WTC11 (cell line): ENCODE measurements around the gene ITPK1. TPM values are rescaled to one million over a fixed set of nuclear protein-coding genes. Genes with fewer than 3 reads are reported as not detected.

Experiments
- ATAC-seq: fragments of 200-7000 bp; cut with Tn5 transposase; 2 replicates; pipeline ENCODE4 v1.10.0; 2021; ENCODE audit warnings: mild to moderate bottlenecking, moderate library complexity
- CTCF ChIA-PET: fragments of 300-600 bp; sonication (Branson Sonifier 250); formaldehyde crosslinking; loops from one replicate; lab custom pipeline; 2021; ENCODE audit warnings: antibody characterized with exemption; lab: Charles Lee
- POLR2A ChIA-PET: fragments of 350-600 bp; sonication (Branson Sonifier 250); formaldehyde crosslinking; loops from one replicate; lab custom pipeline; 2021; ENCODE audit warnings: antibody characterized with exemption; lab: Charles Lee
- DNase-seq: peaks from one replicate; pipeline ENCODE4 v3.0.0; 2021; ENCODE audit warnings: low spot score
- H3K27ac Mint-ChIP-seq: 2 replicates; pipeline ENCODE4 v1.8.0; 2021; ENCODE audit warnings: mixed read lengths
- H3K27me3 Mint-ChIP-seq: 2 replicates; pipeline ENCODE4 v1.8.0; 2021; ENCODE audit warnings: low read depth, mild to moderate bottlenecking, moderate library complexity, mixed read lengths
- H3K36me3 Mint-ChIP-seq: 2 replicates; pipeline ENCODE4 v1.8.0; 2021; ENCODE audit warnings: mixed read lengths
- H3K4me1 Mint-ChIP-seq: 2 replicates; pipeline ENCODE4 v1.8.0; 2022; ENCODE audit warnings: mixed read lengths
- H3K4me3 Mint-ChIP-seq: 2 replicates; pipeline ENCODE4 v1.8.0; 2021; ENCODE audit warnings: mild to moderate bottlenecking, moderate library complexity, mixed read lengths
- H3K9me3 Mint-ChIP-seq: 2 replicates; pipeline ENCODE4 v1.8.0; 2021; ENCODE audit warnings: mixed read lengths
- CREB1 ChIP-seq: sonication (generic); formaldehyde crosslinking; IDR thresholded peaks from 2 replicates; pipeline ENCODE4 v1.8.0; 2023; ENCODE audit warnings: mild to moderate bottlenecking, missing genetic modification reagents
- CREM ChIP-seq: sonication (generic); formaldehyde crosslinking; IDR thresholded peaks from 2 replicates; pipeline ENCODE4 v1.8.1; 2022; ENCODE audit warnings: mild to moderate bottlenecking, missing genetic modification reagents, moderate library complexity
- E2F1 ChIP-seq: sonication (generic); formaldehyde crosslinking; IDR thresholded peaks from 2 replicates; pipeline ENCODE4 v1.8.0; 2022; ENCODE audit warnings: mild to moderate bottlenecking, missing genetic modification reagents
- EMX1 ChIP-seq: fragments of 250-450 bp; sonication (Bioruptor Pico); IDR thresholded peaks from 2 replicates; pipeline ENCODE4 v1.8.0; 2021; ENCODE audit warnings: mild to moderate bottlenecking
- FOXP1 ChIP-seq: sonication (generic); formaldehyde crosslinking; IDR thresholded peaks from 2 replicates; pipeline ENCODE4 v1.8.0; 2022; ENCODE audit warnings: missing genetic modification reagents, mild to moderate bottlenecking, moderate library complexity, borderline replicate concordance
- GRHL2 ChIP-seq: fragments of 250-450 bp; sonication (Bioruptor Pico); IDR thresholded peaks from 2 replicates; pipeline ENCODE4 v1.8.0; 2022; ENCODE audit warnings: mild to moderate bottlenecking, moderate library complexity; ENCODE audit not compliant: insufficient replicate concordance, severe bottlenecking
- IRF1 ChIP-seq: sonication (generic); formaldehyde crosslinking; IDR thresholded peaks from 2 replicates; pipeline ENCODE4 v1.8.0; 2023; ENCODE audit warnings: missing genetic modification reagents
- KAT7 ChIP-seq: sonication (generic); formaldehyde crosslinking; IDR thresholded peaks from 2 replicates; pipeline ENCODE4 v1.8.1; 2023; ENCODE audit warnings: missing genetic modification reagents, mild to moderate bottlenecking, borderline replicate concordance
- MLX ChIP-seq: sonication (generic); formaldehyde crosslinking; IDR thresholded peaks from 2 replicates; pipeline ENCODE4 v1.8.1; 2023; ENCODE audit warnings: mild to moderate bottlenecking, missing genetic modification reagents, moderate library complexity
- NFATC4 ChIP-seq: fragments of 250-450 bp; sonication (Bioruptor Pico); IDR thresholded peaks from 2 replicates; pipeline ENCODE4 v1.9.0; 2021; ENCODE audit warnings: mild to moderate bottlenecking
- NFYB ChIP-seq: sonication (generic); formaldehyde crosslinking; conservative IDR thresholded peaks from 2 replicates; pipeline ENCODE4 v1.8.0; 2022; ENCODE audit warnings: low read depth, missing genetic modification reagents
- NR3C1 ChIP-seq: sonication (generic); formaldehyde crosslinking; conservative IDR thresholded peaks from 2 replicates; pipeline ENCODE4 v1.8.1; 2023; ENCODE audit warnings: low read depth, mild to moderate bottlenecking, missing genetic modification reagents
- RELA ChIP-seq: sonication (generic); formaldehyde crosslinking; IDR thresholded peaks from 2 replicates; pipeline ENCODE4 v1.8.1; 2022; ENCODE audit warnings: missing genetic modification reagents, mild to moderate bottlenecking, borderline replicate concordance
- RORB ChIP-seq: fragments of 250-450 bp; sonication (Bioruptor Pico); IDR thresholded peaks from 2 replicates; pipeline ENCODE4 v1.9.0; 2021; ENCODE audit warnings: mild to moderate bottlenecking
- SOX15 ChIP-seq: fragments of 250-450 bp; sonication (Bioruptor Pico); IDR thresholded peaks from 2 replicates; pipeline ENCODE4 v1.9.0; 2021; ENCODE audit warnings: mild to moderate bottlenecking
- TP53 ChIP-seq: sonication (generic); formaldehyde crosslinking; IDR thresholded peaks from 2 replicates; pipeline ENCODE4 v1.8.1; 2023; ENCODE audit warnings: mild to moderate bottlenecking, missing genetic modification reagents
- USF2 ChIP-seq: sonication (generic); formaldehyde crosslinking; IDR thresholded peaks from 2 replicates; pipeline ENCODE4 v1.8.1; 2023; ENCODE audit warnings: mild to moderate bottlenecking, missing genetic modification reagents, moderate library complexity
- ZBTB21 ChIP-seq: sonication (generic); formaldehyde crosslinking; IDR thresholded peaks from 2 replicates; pipeline ENCODE4 v1.8.1; 2023; ENCODE audit warnings: mild to moderate bottlenecking, missing genetic modification reagents, borderline replicate concordance
- ZBTB43 ChIP-seq: sonication (generic); formaldehyde crosslinking; IDR thresholded peaks from 2 replicates; pipeline ENCODE4 v1.8.1; 2023; ENCODE audit warnings: mild to moderate bottlenecking, missing genetic modification reagents
- ZNF219 ChIP-seq: sonication (generic); formaldehyde crosslinking; IDR thresholded peaks from 2 replicates; pipeline ENCODE4 v1.8.0; 2023; ENCODE audit warnings: missing genetic modification reagents, mild to moderate bottlenecking, borderline replicate concordance
- ZNF317 ChIP-seq: sonication (generic); formaldehyde crosslinking; IDR thresholded peaks from 2 replicates; pipeline ENCODE4 v1.8.1; 2023; ENCODE audit warnings: low read depth, mild to moderate bottlenecking, moderate library complexity, missing genetic modification reagents, borderline replicate concordance
- ZNF416 ChIP-seq: fragments of 250-450 bp; sonication (Bioruptor Pico); IDR thresholded peaks from 2 replicates; pipeline ENCODE4 v1.9.0; 2021; ENCODE audit warnings: mild to moderate bottlenecking, inconsistent platforms
- ZNF671 ChIP-seq: fragments of 250-450 bp; sonication (Bioruptor Pico); IDR thresholded peaks from 2 replicates; pipeline ENCODE4 v1.8.0; 2021; ENCODE audit warnings: mild to moderate bottlenecking
- total RNA-seq: library from RNA; stranded (reverse); gene quantifications from 3 replicates; pipeline ENCODE4 v1.2.3, GENCODE V29; 2021
- TF ChIP-seq, protein P1 (sequence below): fragments of 250-450 bp; sonication (Bioruptor Pico); IDR thresholded peaks from 2 replicates; pipeline ENCODE4 v1.9.0; 2021; ENCODE audit warnings: mild to moderate bottlenecking
- TF ChIP-seq, protein P2 (sequence below): sonication (generic); formaldehyde crosslinking; IDR thresholded peaks from 2 replicates; pipeline ENCODE4 v1.8.1; 2023; ENCODE audit warnings: mild to moderate bottlenecking, moderate library complexity, missing genetic modification reagents
- TF ChIP-seq, protein P3 (sequence below): sonication (generic); formaldehyde crosslinking; IDR thresholded peaks from 2 replicates; pipeline ENCODE4 v1.8.1; 2022; ENCODE audit warnings: mild to moderate bottlenecking, moderate library complexity, missing genetic modification reagents

The ITPK1 gene
- total RNA-seq, 1 experiment from 2014 or later, result 144 TPM

GRCh38 chr14:93128725-93129459, 13.2 kb upstream of the ITPK1 start:
- ChIA-PET CTCF (interaction anchor here (4.1 kb wide), 1 partner anchor 15 kb away, joined by 17 read pairs; no protein-coding TSS in a partner anchor), POLR2A (no interaction called here)
- Mint-ChIP-seq H3K9me3 (no peaks in the 10 kb centered on the region), H3K27ac (no peak overlapping the region), H3K4me3 (no peak overlapping the region), H3K36me3 (no peaks in the 10 kb centered on the region), H3K27me3 (no peaks in the 10 kb centered on the region), H3K4me1 (peaks cover 2% of the 10 kb centered on the region; the same call in 1 of the 2 replicates)
- TF ChIP-seq TP53 (no peak), ZNF317 (CRISPR knock-in tag) (no peak), EMX1 (CRISPR knock-in tag) (no peak), RELA (CRISPR knock-in tag) (no peak), E2F1 (CRISPR knock-in tag) (no peak), CREM (no peak), ZNF416 (CRISPR knock-in tag) (no peak), MLX (CRISPR knock-in tag) (no peak), KAT7 (CRISPR knock-in tag) (no peak), ZBTB21 (CRISPR knock-in tag) (no peak), NFYB (CRISPR knock-in tag) (no peak), GRHL2 (CRISPR knock-in tag) (no peak), NR3C1 (no peak)
- TF ChIP-seq, protein P1, sequence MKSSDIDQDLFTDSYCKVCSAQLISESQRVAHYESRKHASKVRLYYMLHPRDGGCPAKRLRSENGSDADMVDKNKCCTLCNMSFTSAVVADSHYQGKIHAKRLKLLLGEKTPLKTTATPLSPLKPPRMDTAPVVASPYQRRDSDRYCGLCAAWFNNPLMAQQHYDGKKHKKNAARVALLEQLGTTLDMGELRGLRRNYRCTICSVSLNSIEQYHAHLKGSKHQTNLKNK, result no peak
- TF ChIP-seq, protein P2, sequence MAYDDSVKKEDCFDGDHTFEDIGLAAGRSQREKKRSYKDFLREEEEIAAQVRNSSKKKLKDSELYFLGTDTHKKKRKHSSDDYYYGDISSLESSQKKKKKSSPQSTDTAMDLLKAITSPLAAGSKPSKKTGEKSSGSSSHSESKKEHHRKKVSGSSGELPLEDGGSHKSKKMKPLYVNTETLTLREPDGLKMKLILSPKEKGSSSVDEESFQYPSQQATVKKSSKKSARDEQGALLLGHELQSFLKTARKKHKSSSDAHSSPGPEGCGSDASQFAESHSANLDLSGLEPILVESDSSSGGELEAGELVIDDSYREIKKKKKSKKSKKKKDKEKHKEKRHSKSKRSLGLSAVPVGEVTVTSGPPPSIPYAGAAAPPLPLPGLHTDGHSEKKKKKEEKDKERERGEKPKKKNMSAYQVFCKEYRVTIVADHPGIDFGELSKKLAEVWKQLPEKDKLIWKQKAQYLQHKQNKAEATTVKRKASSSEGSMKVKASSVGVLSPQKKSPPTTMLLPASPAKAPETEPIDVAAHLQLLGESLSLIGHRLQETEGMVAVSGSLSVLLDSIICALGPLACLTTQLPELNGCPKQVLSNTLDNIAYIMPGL (CRISPR knock-in tag), result no peak
- no peak for DNase-seq
- ATAC-seq, result no peak

DNA sequence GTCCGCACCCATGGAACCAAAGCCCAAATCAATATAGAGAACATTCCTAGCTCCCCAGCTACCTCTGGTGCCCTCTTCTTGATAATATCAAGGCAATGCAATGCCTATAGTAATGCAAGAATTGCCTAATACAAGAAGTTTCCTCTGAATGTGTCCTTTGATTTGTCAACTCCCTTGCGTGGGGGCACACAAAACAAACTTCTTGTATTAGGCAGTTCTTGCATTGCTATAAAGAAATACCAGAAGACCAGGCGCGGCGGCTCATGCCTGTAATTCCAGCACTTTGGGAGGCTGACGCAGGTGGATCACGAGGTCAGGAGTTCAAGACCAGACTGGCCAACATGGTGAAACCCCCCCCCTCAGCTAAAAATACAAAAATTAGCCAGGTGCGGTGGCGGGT, 10.4 kb upstream of the ITPK1 start:
- H3K27ac Mint-ChIP-seq, result no peak overlapping the region
- H3K4me1 Mint-ChIP-seq, result no peaks in the 10 kb centered on the region
- H3K4me3 Mint-ChIP-seq, result no peak overlapping the region
- ChIA-PET CTCF (interaction anchor here (1.2 to 4.1 kb wide), 2 partner anchors 12 to 13 kb away, joined by 4 to 17 read pairs; no protein-coding TSS in a partner anchor), POLR2A (no interaction called here)
- DNase-seq, result no peak
- no peak for ATAC-seq
- no peaks in the 10 kb centered on the region; the same call in 1 of the 2 replicates for H3K27me3 Mint-ChIP-seq
- H3K36me3 Mint-ChIP-seq, result no peaks in the 10 kb centered on the region
- no peaks in the 10 kb centered on the region for H3K9me3 Mint-ChIP-seq
- no peak for TF ChIP-seq NFATC4
- TF ChIP-seq, protein P3, sequence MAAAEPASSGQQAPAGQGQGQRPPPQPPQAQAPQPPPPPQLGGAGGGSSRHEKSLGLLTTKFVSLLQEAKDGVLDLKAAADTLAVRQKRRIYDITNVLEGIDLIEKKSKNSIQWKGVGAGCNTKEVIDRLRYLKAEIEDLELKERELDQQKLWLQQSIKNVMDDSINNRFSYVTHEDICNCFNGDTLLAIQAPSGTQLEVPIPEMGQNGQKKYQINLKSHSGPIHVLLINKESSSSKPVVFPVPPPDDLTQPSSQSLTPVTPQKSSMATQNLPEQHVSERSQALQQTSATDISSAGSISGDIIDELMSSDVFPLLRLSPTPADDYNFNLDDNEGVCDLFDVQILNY (CRISPR knock-in tag), result no peak
- TF ChIP-seq ZNF671, result no peak
- no peak for TF ChIP-seq RORB (CRISPR knock-in tag)
- no peak for TF ChIP-seq FOXP1
- no peak for TF ChIP-seq CREB1 (CRISPR knock-in tag)
- no peak for TF ChIP-seq IRF1 (CRISPR knock-in tag)
- TF ChIP-seq, protein P2 (CRISPR knock-in tag), result no peak
- no peak for TF ChIP-seq NFYB (CRISPR knock-in tag)
- no peak for TF ChIP-seq CREM
- TF ChIP-seq USF2 (CRISPR knock-in tag), result no peak
- TF ChIP-seq SOX15 (CRISPR knock-in tag), result no peak
- TF ChIP-seq ZNF416 (CRISPR knock-in tag), result no peak
- TF ChIP-seq ZNF219 (CRISPR knock-in tag), result no peak
- TF ChIP-seq ZBTB43 (CRISPR knock-in tag), result no peak
